HG03520 (cell line): ENCODE measurements around the gene AP3B1.

Source experiments
- ATAC-seq: cut with Tn5 transposase; IDR thresholded peaks from one replicate; pipeline ENCODE4 v1.9.1; 2021; ENCODE audit warnings: mild to moderate bottlenecking, moderate library complexity; ENCODE audit not compliant: unreplicated experiment

Gene AP3B1

GRCh38 chr5:78294248-78295034 is at the start of gene AP3B1:
AP3B1 (minus strand) TSS chr5:78294698; CDS start chr5:78294579, 119 bp downstream.
- peak; percentile 87 for ATAC-seq

- no peak for ATAC-seq
Measured at GRCh38 chr5:78341440-78341839, 46.9 kb upstream of the AP3B1 start.

GRCh38 chr5:78339617-78340436 is 45.3 kb upstream of the AP3B1 start:
- no peak for ATAC-seq

- ATAC-seq: no peak
Measured at GRCh38 chr5:78336698-78337097, 42.2 kb upstream of the AP3B1 start.

- ATAC-seq: no peak
Measured at GRCh38 chr5:78335976-78336375, 41.5 kb upstream of the AP3B1 start.

GRCh38 chr5:78334811-78335210 is 40.3 kb upstream of the AP3B1 start:
- ATAC-seq: no peak

- no peak for ATAC-seq
Measured at GRCh38 chr5:78331523-78332080, 37.1 kb upstream of the AP3B1 start.

GRCh38 chr5:78328585-78329173 is 34.2 kb upstream of the AP3B1 start:
- no peak for ATAC-seq

- no peak for ATAC-seq
Measured at GRCh38 chr5:78327761-78328510, 33.4 kb upstream of the AP3B1 start.

GRCh38 chr5:78326930-78327329 is 32.4 kb upstream of the AP3B1 start:
- ATAC-seq: no peak

- no peak for ATAC-seq
Measured at GRCh38 chr5:78323241-78323640, 28.7 kb upstream of the AP3B1 start.

- ATAC-seq: no peak
Measured at GRCh38 chr5:78320401-78320800, 25.9 kb upstream of the AP3B1 start.

GRCh38 chr5:78318337-78318736 is 23.8 kb upstream of the AP3B1 start:
- no peak for ATAC-seq

GRCh38 chr5:78317515-78317914 is 23.0 kb upstream of the AP3B1 start:
- ATAC-seq: no peak

- no peak for ATAC-seq
Measured at GRCh38 chr5:78308703-78309102, 14.2 kb upstream of the AP3B1 start.

- no peak for ATAC-seq
Measured at GRCh38 chr5:78300464-78301045, 6.1 kb upstream of the AP3B1 start.

GRCh38 chr5:78295035-78295961 is 800 bp upstream of the AP3B1 start:
- ATAC-seq: peak; percentile 7

- ATAC-seq: no peak
Measured at GRCh38 chr5:78293851-78294247, 649 bp downstream of the AP3B1 start.

GRCh38 chr5:78291687-78292086 is 2.8 kb downstream of the AP3B1 start:
- ATAC-seq: no peak
